Heart left ventricle (tissue), 16 donors: Measurements from ENCODE around the gene BLTP2. TPM values are rescaled to one million over a fixed set of nuclear protein-coding genes. Genes with fewer than 3 reads are reported as not detected.
A peak's percentile ranks its signal among the peaks of the same experiment; 100 is the strongest.

Experiments
- ATAC-seq, 4 donors: fragments of 200-7000 bp; cut with Tn5 transposase; one replicate each; pipeline ENCODE4 v1.9.1; 2020 to 2022; ENCODE audit warnings: moderate library complexity in 4 of 4, mild to moderate bottlenecking in 3 of 4, moderate number of reproducible peaks in 1 of 4
- DNase-seq, 5 donors: peaks; one replicate each; pipeline ENCODE4 v3.0.0-alpha.2; 2020
- H3K27ac ChIP-seq, 12 donors: fragments of 200-600 bp; sonication (generic) in 4 of 12; one replicate each; pipeline versions ENCODE4 v1.5.0 to v1.8.0; 2016 to 2022; ENCODE audit warnings: mild to moderate bottlenecking in 2 of 12
- H3K27me3 ChIP-seq, 9 donors: fragments of 200-600 bp; sonication (generic) in 2 of 9; one replicate each; pipeline versions ENCODE4 v1.5.1 to v1.8.0; 2016 to 2022; ENCODE audit warnings: mild to moderate bottlenecking in 3 of 9
- H3K36me3 ChIP-seq, 9 donors: fragments of 200-600 bp; sonication (generic) in 2 of 9; one replicate each; pipeline versions ENCODE4 v1.5.0 to v1.8.0; 2018 to 2022; ENCODE audit warnings: mild to moderate bottlenecking in 2 of 9
- H3K4me1 ChIP-seq, 12 donors: fragments of 200-600 bp; sonication (generic) in 4 of 12; one replicate each; pipeline versions ENCODE4 v1.5.0 to v1.8.0; 2016 to 2022; ENCODE audit warnings: mild to moderate bottlenecking in 3 of 12
- H3K4me3 ChIP-seq, 12 donors: fragments of 200-600 bp; sonication (generic) in 4 of 12; one replicate each; pipeline versions ENCODE4 v1.5.0 to v1.8.0; 2017 to 2022; ENCODE audit warnings: mild to moderate bottlenecking in 9 of 12, moderate library complexity in 4 of 12
- H3K9me3 ChIP-seq, 12 donors: fragments of 200-600 bp; sonication (generic) in 4 of 12; one replicate each; pipeline versions ENCODE4 v1.5.0 to v1.8.0; 2016 to 2022; ENCODE audit warnings: mild to moderate bottlenecking in 1 of 12
- CTCF ChIP-seq, 12 donors: fragments of 200-600 bp; sonication (generic) in 4 of 12; IDR thresholded peaks; one replicate each; pipeline versions ENCODE4 v1.5.0 to v1.8.0; 2018 to 2022; ENCODE audit warnings: antibody characterized with exemption in 12 of 12, mild to moderate bottlenecking in 5 of 12
- POLR2A ChIP-seq, 2 donors: fragments of 450-650 bp; IDR thresholded peaks; one replicate each; pipeline ENCODE4 v1.6.1; 2017; ENCODE audit warnings: antibody characterized with exemption in 2 of 2, mild to moderate bottlenecking in 2 of 2, moderate library complexity in 2 of 2
- WGBS, 4 donors: extraction: QIAGEN DNeasy Blood & Tissue Kit in 2 of 4; methylation state at CpG; one replicate each; pipeline versions ENCODE4 v1.1.5 to v1.1.7; 2013 to 2018; 5-methylcytosine and 5-hydroxymethylcytosine counted together
- intact Hi-C, 10 donors: fragments of 100-400 bp; cut with DNase I; formaldehyde crosslinking; loops; one replicate each; pipeline versions ENCODE4 v1.11.1 to v1.14.2; 2022
- polyA plus RNA-seq, 2 donors: library from polyadenylated mRNA; stranded (reverse); fragments of 200-250 nt; gene quantifications; one replicate each; pipeline ENCODE4 v1.2.3, GENCODE V29; 2013
- total RNA-seq, 9 donors: library from RNA; depleted of rRNA in 2 of 9; stranded (reverse); fragments of >200 nt in 2 of 9; fragmentation: NEBNext Ultra II Directional in 3 of 9; extraction: Animal tissue kit (Norgen Biotek cat#: 25700) in 3 of 9; gene quantifications; one replicate each; pipeline versions ENCODE4 v1.1.0 to v1.2.4, GENCODE V29; 2016 to 2023
- donor health status: ischemic (EF 13 %, LVEDD 7.1; RV severe dilation, severe dysfunction).
- donor health status: healthy with polysubstance abuse.
- donor health status: DM: no; HTN: yes; CAD: no.
- donor health status: DM: no; HTN: no; CAD: no.
- donor health status: ischemic (EF 25% LVEDD 6.9; RV normal size, moderate dysfunction).
- donor health status: ischemic (EF 25% LVEDD 5.7; RV mildly dilated, moderate dysfunction).
- donor health status: healthy.
- donor health status: DM: yes; HTN: yes; CAD: no.
- donor health status: ischemic (EF 35%, LVEDD 5.7; RV mildly dilated, moderate dysfunction).
- donor health status: nonischemic (EF 11% LVEDD 7.7; RV severe dilation, severe dysfunction).
- donor health status: DM: yes; HTN: yes; CAD: no.
- donor health status: PGD.
- donor health status: ischemic (EF 29% LVEDD 5.4; RV normal size, mild dysfunction).
- donor health status: nonischemic (EF 23%, LVEDD 6.1; RV moderate dilation, normal function).

BLTP2 gene
- total and polyA plus RNA-seq, 11 donors, result 19.8 to 116 (median 74.0) TPM

GRCh38 chr17:28615260-28615940 lies 29.6 kb downstream of the BLTP2 start:
- TF ChIP-seq CTCF (IDR thresholded peaks at IDR 0.05) (no peak), POLR2A (IDR thresholded peaks at IDR 0.05) (no peak)
- Histone ChIP-seq H3K4me1 (no peaks in the 10 kb centered on the region), H3K4me3 (no peak overlapping the region), H3K27ac (no peak overlapping the region), H3K36me3 (peaks cover 0 to 100% (median 68%) of the 10 kb centered on the region in 9 donors), H3K9me3 (no peaks in the 10 kb centered on the region), H3K27me3 (no peaks in the 10 kb centered on the region)
- no peak for DNase-seq
- intact Hi-C loops, result loop anchor here in 1 of 10 donors (10.0 kb wide), 1 partner anchor 71 kb away; no protein-coding TSS in a partner anchor
- peak in 2 of 4 donors; percentile 8 to 28 for ATAC-seq
- 78 to 86% (median 83%) methylated on average over 4 of the region's 4 CpGs for WGBS, 4 donors

GRCh38 chr17:28613931-28614381 lies 31.0 kb downstream of the BLTP2 start, which contains the start of gene RSKR:
RSKR (minus strand) TSS chr17:28614185; CDS start chr17:28614161, 24 bp downstream.
- Histone ChIP-seq H3K36me3 (peaks cover 0 to 97% (median 57%) of the 10 kb centered on the region in 9 donors), H3K4me3 (no peak within 1 kb of the TSS), H3K27me3 (no peaks in the 10 kb centered on the region), H3K27ac (no peak within 1 kb of the TSS), H3K4me1 (no peaks in the 10 kb centered on the region), H3K9me3 (no peaks in the 10 kb centered on the region)
- 69 to 80% (median 76%) methylated on average over 5 of the region's 5 CpGs for WGBS, 4 donors
- intact Hi-C loops, result loop anchor here (1.0 to 10.0 kb wide), 9 partner anchors 62 to 122 kb away; partner anchors contain the start of gene UNC119 (in 2 of the 10)
- peak in 1 of 4 donors; percentile 7 for ATAC-seq
- no peak for DNase-seq
- no peak for TF ChIP-seq CTCF (IDR thresholded peaks at IDR 0.05)
- TF ChIP-seq POLR2A (IDR thresholded peaks at IDR 0.05), result no peak

GRCh38 chr17:28612936-28613872 lies 31.8 kb downstream of the BLTP2 start:
- Histone ChIP-seq H3K4me3 (no peak overlapping the region), H3K27ac (no peak overlapping the region), H3K4me1 (no peaks in the 10 kb centered on the region), H3K27me3 (no peaks in the 10 kb centered on the region), H3K9me3 (no peaks in the 10 kb centered on the region), H3K36me3 (peaks cover 0 to 95% (median 49%) of the 10 kb centered on the region in 9 donors)
- 68 to 83% (median 82%) methylated on average over 5 to 6 of the region's 6 CpGs for WGBS, 4 donors
- intact Hi-C loops, result loop anchor here (1.0 to 10.0 kb wide), 9 partner anchors 61 to 121 kb away; partner anchors contain the start of gene UNC119 (in 2 of the 10)
- no peak for DNase-seq
- ATAC-seq, result peak; percentile 12 to 60 (median 42)
- peak; percentile 52 to 79 (median 68) for TF ChIP-seq CTCF (IDR thresholded peaks at IDR 0.05)
- no peak for TF ChIP-seq POLR2A (IDR thresholded peaks at IDR 0.05)
